Activated CD4-positive, alpha-beta memory T cell treated with anti-CD3 and anti-CD28 coated beads, Interleukin-2, amount 10 ng/mL, durations not matched to agents 7 days and 5 days (primary cell): ENCODE results near the gene ALOX15. TPM values are rescaled to one million over a fixed set of nuclear protein-coding genes. Genes with fewer than 3 reads are reported as not detected.
"Not testable (repeated sequence)": the region's sequence is repeated elsewhere in the genome, so short reads cannot be mapped to it uniquely, and the experiment has no call there.

ENCODE experiments used
- CTCF ChIA-PET: fragments of 350-600 bp; sonication (Branson Sonifier 250); formaldehyde crosslinking; loops from one replicate; lab custom pipeline; 2021; ENCODE audit warnings: antibody characterized with exemption, inconsistent platforms; lab: Charles Lee
- POLR2A ChIA-PET: fragments of 350-600 bp; sonication (Branson Sonifier 250); formaldehyde crosslinking; loops from one replicate; lab custom pipeline; 2021; ENCODE audit warnings: antibody characterized with exemption; lab: Charles Lee
- DNase-seq: peaks from one replicate; pipeline ENCODE4 v3.0.0-alpha.2; 2020
- H3K27ac Mint-ChIP-seq: one replicate; pipeline ENCODE4 v1.8.0; 2021; ENCODE audit warnings: mild to moderate bottlenecking, mixed read lengths
- H3K27me3 Mint-ChIP-seq: one replicate; pipeline ENCODE4 v1.8.0; 2021; ENCODE audit warnings: mixed read lengths
- H3K36me3 Mint-ChIP-seq: one replicate; pipeline ENCODE4 v1.8.0; 2021; ENCODE audit warnings: low read depth, mixed read lengths
- H3K4me1 Mint-ChIP-seq: one replicate; pipeline ENCODE4 v1.8.0; 2021; ENCODE audit warnings: mixed read lengths
- H3K4me3 Mint-ChIP-seq: one replicate; pipeline ENCODE4 v1.8.0; 2021; ENCODE audit warnings: mild to moderate bottlenecking, mixed read lengths
- H3K9me3 Mint-ChIP-seq: one replicate; pipeline ENCODE4 v1.8.0; 2021; ENCODE audit warnings: mixed read lengths
- total RNA-seq, 2 experiments: library from RNA; stranded (reverse); gene quantifications; one replicate each; pipeline ENCODE4 v1.2.3, GENCODE V29; 2021

The ALOX15 gene, protein sequence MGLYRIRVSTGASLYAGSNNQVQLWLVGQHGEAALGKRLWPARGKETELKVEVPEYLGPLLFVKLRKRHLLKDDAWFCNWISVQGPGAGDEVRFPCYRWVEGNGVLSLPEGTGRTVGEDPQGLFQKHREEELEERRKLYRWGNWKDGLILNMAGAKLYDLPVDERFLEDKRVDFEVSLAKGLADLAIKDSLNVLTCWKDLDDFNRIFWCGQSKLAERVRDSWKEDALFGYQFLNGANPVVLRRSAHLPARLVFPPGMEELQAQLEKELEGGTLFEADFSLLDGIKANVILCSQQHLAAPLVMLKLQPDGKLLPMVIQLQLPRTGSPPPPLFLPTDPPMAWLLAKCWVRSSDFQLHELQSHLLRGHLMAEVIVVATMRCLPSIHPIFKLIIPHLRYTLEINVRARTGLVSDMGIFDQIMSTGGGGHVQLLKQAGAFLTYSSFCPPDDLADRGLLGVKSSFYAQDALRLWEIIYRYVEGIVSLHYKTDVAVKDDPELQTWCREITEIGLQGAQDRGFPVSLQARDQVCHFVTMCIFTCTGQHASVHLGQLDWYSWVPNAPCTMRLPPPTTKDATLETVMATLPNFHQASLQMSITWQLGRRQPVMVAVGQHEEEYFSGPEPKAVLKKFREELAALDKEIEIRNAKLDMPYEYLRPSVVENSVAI
- total RNA-seq = not detected

DNA sequence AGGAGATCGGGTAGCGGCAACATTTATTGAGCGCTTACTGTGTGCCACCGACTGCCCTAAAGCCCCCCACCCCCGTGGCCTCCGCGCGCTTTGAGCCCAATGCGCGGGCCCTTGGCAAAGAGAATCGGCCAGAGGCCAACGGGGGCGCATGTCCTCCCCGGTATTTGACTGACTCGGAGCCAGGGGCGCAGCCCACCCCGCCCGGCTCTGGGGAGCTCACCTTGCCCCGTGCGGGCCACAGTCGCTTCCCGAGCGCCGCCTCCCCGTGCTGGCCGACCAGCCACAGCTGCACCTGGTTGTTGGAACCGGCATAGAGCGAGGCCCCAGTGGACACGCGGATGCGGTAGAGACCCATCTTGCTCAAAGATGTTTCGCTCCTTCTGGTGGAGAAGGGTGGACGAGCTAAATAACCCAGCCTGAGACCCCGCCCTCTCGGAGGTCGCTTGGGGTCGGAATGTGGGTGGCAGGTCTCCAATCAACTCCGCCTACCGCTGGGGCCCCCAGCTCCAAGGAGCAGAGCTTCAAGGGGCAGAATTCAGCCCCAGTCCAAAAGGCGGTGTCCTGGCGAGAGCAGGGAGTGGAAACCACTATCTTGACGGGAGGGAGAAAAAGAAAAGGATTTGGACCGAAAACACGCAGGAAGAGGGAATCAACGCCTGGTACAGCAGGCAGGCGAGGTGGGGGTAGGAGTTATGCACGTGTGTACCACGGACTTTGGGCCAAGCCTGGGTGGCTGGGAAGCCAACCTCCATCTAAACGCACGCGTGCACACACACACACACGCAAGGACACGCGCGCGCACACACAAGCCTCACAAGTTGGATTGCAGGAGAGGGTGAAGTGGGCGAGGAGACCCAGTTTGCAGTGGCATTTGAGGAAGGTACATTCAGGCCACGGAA, at the start of gene ALOX15:
Gene ALOX15 (minus strand): TSS at position 382 of the 899 bp plus-strand sequence. CDS start 27 bp downstream, at position 355.
- Mint-ChIP-seq H3K36me3 (no peaks in the 10 kb centered on the region), H3K27me3 (peaks cover 75% of the 10 kb centered on the region), H3K9me3 (no peaks in the 10 kb centered on the region), H3K27ac (no peak within 1 kb of the TSS), H3K4me3 (no peak within 1 kb of the TSS), H3K4me1 (peaks cover 18% of the 10 kb centered on the region)
- DNase-seq = no peak
- CTCF ChIA-PET = no interaction called here
- POLR2A ChIA-PET = no interaction called here

DNA sequence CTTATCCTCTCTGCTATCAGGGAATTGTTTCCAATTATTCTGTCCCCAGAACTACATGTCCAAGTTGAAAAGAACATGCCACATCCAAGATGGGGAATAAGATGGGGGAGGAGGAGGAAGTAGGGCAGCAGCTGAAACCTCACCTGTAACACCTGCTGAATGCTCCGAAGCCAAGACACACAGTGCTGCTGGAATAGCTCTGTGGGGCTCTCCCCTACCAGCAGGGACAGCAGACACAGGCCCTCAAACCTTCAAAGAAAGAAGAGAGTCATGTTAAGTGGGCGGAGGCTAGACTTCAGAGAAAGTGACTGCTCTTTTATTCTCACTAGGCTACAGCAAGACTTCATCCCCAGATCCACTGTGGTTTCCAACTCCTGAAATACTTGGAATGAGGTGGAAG, 49.3 kb upstream of the ALOX15 start:
- CTCF ChIA-PET = no interaction called here
- H3K27ac Mint-ChIP-seq = no peak overlapping the region
- H3K27me3 Mint-ChIP-seq = no peaks in the 10 kb centered on the region
- no peak for DNase-seq
- peaks cover 67% of the 10 kb centered on the region for H3K36me3 Mint-ChIP-seq
- POLR2A ChIA-PET = interaction anchor here (1.3 kb wide), 1 partner anchor 12 kb away, joined by 5 read pairs; no protein-coding TSS in a partner anchor
- no peaks in the 10 kb centered on the region for H3K9me3 Mint-ChIP-seq
- H3K4me1 Mint-ChIP-seq = peaks cover 18% of the 10 kb centered on the region
- no peak overlapping the region for H3K4me3 Mint-ChIP-seq

DNA sequence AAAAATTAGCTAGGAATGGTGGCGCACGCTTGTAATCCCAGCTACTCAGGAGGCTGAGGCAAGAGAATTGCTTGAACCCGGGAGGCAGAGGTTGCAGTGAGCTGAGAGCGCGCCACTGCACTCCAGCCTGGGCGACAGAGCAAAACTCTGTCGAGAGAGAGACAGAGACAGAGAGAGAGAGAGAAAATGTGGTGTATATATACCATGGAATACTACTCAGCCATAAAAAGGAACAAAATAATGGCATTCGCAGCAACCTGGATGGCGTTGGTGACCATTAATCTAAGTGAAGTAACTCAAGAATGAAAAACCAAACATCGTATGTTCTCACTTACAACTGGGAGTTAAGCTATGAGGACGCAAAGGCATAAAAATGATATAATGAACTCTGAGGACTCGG, 48.4 kb upstream of the ALOX15 start:
- H3K27ac Mint-ChIP-seq, DNase-seq, H3K4me3 Mint-ChIP-seq, CTCF ChIA-PET, H3K9me3 Mint-ChIP-seq, POLR2A ChIA-PET, H3K27me3 Mint-ChIP-seq: not testable (repeated sequence)
- H3K4me1 Mint-ChIP-seq = peaks cover 13% of the 10 kb centered on the region
- peaks cover 72% of the 10 kb centered on the region for H3K36me3 Mint-ChIP-seq

DNA sequence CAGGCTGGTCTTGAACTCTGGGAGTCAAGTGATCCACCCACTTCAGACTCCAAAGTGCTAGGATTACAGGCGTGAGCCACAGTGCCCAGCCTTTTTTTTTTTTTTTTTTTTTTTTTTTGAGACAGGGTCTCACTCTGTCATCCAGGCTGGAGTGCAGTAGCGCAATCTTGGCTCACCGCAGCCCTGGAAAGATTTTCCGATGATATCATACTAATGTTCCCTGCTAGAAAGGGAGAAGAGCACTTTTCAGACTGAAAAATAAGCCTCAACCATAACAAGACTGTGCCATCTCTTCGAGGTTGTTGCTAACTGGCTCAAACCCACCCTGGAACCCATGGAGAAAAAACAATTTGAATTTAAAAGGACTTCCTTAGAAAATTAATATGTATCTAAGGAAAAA, 42.3 kb upstream of the ALOX15 start:
- H3K27ac Mint-ChIP-seq, DNase-seq, POLR2A ChIA-PET, CTCF ChIA-PET, H3K9me3 Mint-ChIP-seq, H3K4me3 Mint-ChIP-seq, H3K27me3 Mint-ChIP-seq: not testable (repeated sequence)
- H3K4me1 Mint-ChIP-seq = peaks cover 15% of the 10 kb centered on the region
- H3K36me3 Mint-ChIP-seq = peaks cover 66% of the 10 kb centered on the region

DNA sequence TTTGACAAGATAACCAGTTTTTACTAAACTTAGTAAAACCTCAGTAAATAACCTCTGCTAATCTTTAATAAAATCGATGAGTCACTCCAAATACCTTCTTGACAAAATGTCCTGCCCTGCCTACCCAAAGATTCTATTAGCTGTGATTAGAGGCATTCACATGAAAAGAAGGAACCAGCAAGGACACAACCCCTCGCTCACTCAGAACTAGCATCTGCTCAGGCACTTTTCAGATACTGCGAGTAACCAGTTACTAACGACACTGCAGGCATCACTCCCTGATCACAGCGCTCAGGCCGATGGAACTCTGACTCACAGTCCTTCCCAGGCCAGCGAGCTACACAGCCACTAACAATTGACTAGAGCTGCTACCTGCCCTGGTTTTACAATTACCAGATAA, 38.2 kb upstream of the ALOX15 start:
- H3K4me1 Mint-ChIP-seq = peaks cover 20% of the 10 kb centered on the region
- POLR2A ChIA-PET = no interaction called here
- H3K27me3 Mint-ChIP-seq = no peaks in the 10 kb centered on the region
- CTCF ChIA-PET = interaction anchor here (0.8 kb wide), 1 partner anchor 30 kb away, joined by 4 read pairs; the partner anchor contains the start of gene ARRB2
- H3K36me3 Mint-ChIP-seq = peaks cover 70% of the 10 kb centered on the region
- DNase-seq = no peak
- no peaks in the 10 kb centered on the region for H3K9me3 Mint-ChIP-seq
- peak overlapping the region; percentile 6 for H3K27ac Mint-ChIP-seq
- H3K4me3 Mint-ChIP-seq = no peak overlapping the region

DNA sequence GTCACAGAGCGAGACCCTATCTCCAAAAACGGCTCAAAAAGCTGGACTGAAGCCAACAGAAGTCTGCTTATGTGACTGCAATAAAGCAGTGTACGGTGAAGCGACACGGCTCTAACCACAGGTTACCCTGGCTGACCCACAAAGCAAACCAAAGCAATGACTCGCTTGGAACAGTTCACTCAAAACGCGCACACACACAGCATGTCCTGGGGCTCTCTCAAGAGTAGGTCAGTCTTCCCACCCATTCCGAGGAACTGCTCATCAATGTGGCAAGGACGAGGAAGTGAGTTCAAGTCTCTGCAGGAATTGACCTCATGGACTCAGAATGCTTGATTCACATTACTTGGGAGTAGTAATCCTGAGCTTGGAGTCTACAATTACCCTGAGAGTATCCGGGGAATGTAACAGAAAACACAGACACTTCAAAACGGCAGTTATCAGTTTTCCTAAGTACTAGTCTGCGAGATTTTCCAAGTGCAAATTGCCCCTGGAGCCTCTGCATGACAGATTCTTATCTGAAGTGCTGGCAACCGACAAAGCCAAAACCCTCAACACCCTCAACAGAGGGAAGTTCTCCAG, 37.1 kb upstream of the ALOX15 start:
- Mint-ChIP-seq H3K4me3 (no peak overlapping the region), H3K27me3 (no peaks in the 10 kb centered on the region), H3K27ac (no peak overlapping the region), H3K4me1 (peaks cover 20% of the 10 kb centered on the region), H3K36me3 (peaks cover 67% of the 10 kb centered on the region), H3K9me3 (no peaks in the 10 kb centered on the region)
- POLR2A ChIA-PET = interaction anchor here (0.9 kb wide), 1 partner anchor 12 kb away, joined by 3 read pairs; no protein-coding TSS in a partner anchor
- peak; percentile 34 for DNase-seq
- CTCF ChIA-PET = no interaction called here

DNA sequence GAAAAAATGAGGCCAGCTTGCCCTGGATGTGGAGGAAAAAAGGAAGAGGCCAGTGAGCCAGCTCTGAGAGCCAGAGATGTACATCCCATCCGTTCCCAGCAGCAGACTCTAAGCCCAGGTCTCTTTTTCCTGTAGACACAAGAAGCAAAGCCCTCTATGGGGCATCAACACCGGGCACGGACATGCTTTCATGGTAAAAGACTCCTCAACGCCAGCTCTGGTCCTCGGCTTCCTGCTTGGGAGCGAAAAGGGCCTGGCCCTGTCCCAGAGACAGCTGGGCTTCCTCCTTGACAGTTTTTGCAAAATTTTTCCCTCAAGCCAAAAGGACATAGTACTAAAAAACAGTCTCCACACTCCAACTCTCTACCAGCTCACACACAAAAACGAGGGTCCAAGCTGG, 35.3 kb upstream of the ALOX15 start:
- DNase-seq = no peak
- no peak overlapping the region for H3K27ac Mint-ChIP-seq
- CTCF ChIA-PET = no interaction called here
- no peak overlapping the region for H3K4me3 Mint-ChIP-seq
- H3K4me1 Mint-ChIP-seq = peaks cover 20% of the 10 kb centered on the region
- no peaks in the 10 kb centered on the region for H3K27me3 Mint-ChIP-seq
- H3K36me3 Mint-ChIP-seq = peaks cover 64% of the 10 kb centered on the region
- no peaks in the 10 kb centered on the region for H3K9me3 Mint-ChIP-seq
- POLR2A ChIA-PET = no interaction called here

DNA sequence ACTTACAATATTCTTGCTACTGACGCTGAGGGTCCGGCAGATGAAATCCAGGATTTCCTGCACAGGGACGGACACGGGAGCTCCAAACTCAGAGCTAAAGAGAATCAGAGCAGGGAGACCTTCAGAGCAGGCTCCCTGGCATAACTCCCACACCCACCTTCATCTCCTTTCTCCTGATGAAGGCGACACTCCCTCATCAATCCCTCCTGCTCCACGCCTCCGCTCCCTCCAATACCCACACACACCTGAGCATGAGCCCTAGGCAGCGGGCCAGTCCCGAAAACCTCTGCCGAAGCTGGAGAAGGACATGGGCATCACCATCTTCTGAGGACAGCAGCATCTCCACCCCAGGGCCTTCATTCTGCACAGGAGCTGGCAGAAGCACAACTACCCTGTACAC, 34.3 kb upstream of the ALOX15 start:
- Mint-ChIP-seq H3K27ac (peak overlapping the region; percentile 52), H3K9me3 (no peaks in the 10 kb centered on the region), H3K4me3 (no peak overlapping the region), H3K36me3 (peaks cover 66% of the 10 kb centered on the region), H3K27me3 (no peaks in the 10 kb centered on the region), H3K4me1 (peaks cover 20% of the 10 kb centered on the region)
- ChIA-PET CTCF (no interaction called here), POLR2A (no interaction called here)
- DNase-seq = no peak

DNA sequence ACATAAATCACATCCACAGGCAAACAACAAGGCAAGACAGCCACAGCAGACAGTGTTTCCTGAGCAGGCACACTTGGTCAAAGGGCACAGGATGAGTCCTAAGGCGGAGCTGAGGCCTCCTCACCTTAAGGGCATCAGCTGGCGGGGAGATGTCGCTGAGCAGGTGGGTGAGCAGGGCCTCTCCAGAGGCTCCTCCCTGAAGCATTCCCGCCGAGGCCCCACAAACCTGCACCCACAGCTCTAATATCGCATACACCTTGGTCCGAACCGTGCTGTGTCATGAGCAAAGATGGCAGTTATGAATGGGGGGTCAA, 33.2 kb upstream of the ALOX15 start:
- H3K27ac Mint-ChIP-seq = no peak overlapping the region
- no peaks in the 10 kb centered on the region for H3K27me3 Mint-ChIP-seq
- ChIA-PET POLR2A (no interaction called here), CTCF (no interaction called here)
- H3K4me3 Mint-ChIP-seq = no peak overlapping the region
- H3K4me1 Mint-ChIP-seq = peaks cover 15% of the 10 kb centered on the region
- no peak for DNase-seq
- H3K36me3 Mint-ChIP-seq = peaks cover 61% of the 10 kb centered on the region
- no peaks in the 10 kb centered on the region for H3K9me3 Mint-ChIP-seq

DNA sequence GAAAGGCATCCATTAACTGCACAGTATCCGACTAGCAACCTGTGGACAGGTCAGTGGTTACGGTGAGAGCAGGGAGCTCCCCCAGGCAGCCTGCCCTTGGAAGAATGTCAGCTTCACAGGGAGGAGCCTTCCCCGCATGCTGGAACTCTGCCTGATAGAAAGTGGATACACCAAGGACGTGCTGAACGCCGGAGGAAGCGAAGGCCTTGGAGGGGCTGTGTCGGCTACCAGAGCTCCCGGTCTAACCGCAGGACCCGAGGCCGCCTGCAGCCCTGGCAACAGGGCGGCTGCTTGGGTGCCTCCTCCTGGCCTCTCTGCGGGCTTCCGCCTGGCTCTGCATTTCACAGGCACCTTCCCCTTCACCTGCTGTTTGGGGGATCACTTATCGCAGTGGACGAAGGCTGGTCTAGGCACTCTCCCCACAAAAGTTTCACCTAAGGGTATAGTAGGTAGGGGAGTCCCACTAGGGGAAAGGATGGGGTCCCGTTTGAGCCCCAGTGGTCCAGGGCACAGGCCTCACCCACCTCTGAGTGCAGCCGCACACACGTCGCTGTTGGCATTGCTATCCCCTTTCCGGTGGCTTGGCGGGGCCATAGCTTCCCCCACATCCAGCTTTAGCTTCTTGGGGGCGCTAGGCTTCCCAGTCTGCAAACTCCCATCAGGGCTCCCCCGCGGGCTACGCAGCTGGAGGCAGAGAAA, 32.7 kb upstream of the ALOX15 start:
- ChIA-PET POLR2A (no interaction called here), CTCF (no interaction called here)
- no peak overlapping the region for H3K27ac Mint-ChIP-seq
- no peak overlapping the region for H3K4me3 Mint-ChIP-seq
- peaks cover 11% of the 10 kb centered on the region for H3K4me1 Mint-ChIP-seq
- DNase-seq = no peak
- H3K36me3 Mint-ChIP-seq = peaks cover 60% of the 10 kb centered on the region
- no peaks in the 10 kb centered on the region for H3K27me3 Mint-ChIP-seq
- no peaks in the 10 kb centered on the region for H3K9me3 Mint-ChIP-seq

DNA sequence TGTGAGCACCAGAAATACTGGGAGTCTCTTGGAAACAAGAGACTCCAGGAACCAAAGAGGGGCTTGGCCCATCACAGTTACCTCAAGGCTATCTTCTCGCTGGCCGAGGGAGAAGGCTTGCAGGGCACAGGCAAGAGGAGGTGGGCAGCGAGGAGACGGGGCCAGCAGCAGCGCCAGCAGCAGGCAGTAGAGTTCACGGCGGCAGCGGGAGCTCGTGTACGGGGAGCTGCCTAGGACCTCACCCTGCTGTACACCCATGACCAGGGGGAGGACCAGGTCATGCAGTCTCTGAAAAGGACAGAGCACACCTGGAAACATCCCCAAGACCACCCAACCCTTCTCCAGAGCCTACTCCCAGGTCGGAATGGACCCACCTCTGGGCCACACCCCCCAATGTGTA, 31.7 kb upstream of the ALOX15 start:
- Mint-ChIP-seq H3K4me1 (peaks cover 2% of the 10 kb centered on the region), H3K27me3 (no peaks in the 10 kb centered on the region), H3K4me3 (no peak overlapping the region), H3K36me3 (peaks cover 55% of the 10 kb centered on the region), H3K27ac (no peak overlapping the region), H3K9me3 (no peaks in the 10 kb centered on the region)
- ChIA-PET POLR2A (no interaction called here), CTCF (no interaction called here)
- no peak for DNase-seq

DNA sequence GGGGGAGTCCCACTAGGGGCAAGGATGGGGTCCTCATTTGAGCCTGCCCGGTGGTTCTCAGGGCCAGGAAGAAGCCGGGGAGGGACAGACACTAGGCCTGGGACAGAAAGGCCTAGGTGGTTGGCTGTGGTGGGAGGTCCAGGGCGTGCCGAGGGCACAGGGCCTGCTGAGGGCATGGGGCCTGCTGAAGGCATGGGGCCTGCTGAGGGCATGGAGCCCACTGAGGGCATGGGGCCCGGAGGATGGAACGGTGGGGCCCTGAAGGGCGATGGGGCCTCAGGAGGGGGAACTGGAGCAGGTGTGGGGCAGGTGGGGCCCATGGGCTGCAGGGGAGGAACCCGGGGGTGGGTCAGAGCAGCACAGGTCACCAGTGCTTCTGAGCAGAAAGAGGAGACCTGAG, 31.3 kb upstream of the ALOX15 start:
- Mint-ChIP-seq H3K27ac (no peak overlapping the region), H3K4me1 (no peaks in the 10 kb centered on the region), H3K36me3 (peaks cover 53% of the 10 kb centered on the region), H3K27me3 (peaks cover under 1% of the 10 kb centered on the region), H3K9me3 (no peaks in the 10 kb centered on the region), H3K4me3 (no peak overlapping the region)
- ChIA-PET POLR2A (no interaction called here), CTCF (no interaction called here)
- DNase-seq = no peak
